ENCODE measurements around the gene PEAK1. TPM values are rescaled to one million over a fixed set of nuclear protein-coding genes. Genes with fewer than 3 reads are reported as not detected.

The PEAK1 gene
- total RNA-seq, 1 experiment from 2014 or later: 21.2 TPM

DNA sequence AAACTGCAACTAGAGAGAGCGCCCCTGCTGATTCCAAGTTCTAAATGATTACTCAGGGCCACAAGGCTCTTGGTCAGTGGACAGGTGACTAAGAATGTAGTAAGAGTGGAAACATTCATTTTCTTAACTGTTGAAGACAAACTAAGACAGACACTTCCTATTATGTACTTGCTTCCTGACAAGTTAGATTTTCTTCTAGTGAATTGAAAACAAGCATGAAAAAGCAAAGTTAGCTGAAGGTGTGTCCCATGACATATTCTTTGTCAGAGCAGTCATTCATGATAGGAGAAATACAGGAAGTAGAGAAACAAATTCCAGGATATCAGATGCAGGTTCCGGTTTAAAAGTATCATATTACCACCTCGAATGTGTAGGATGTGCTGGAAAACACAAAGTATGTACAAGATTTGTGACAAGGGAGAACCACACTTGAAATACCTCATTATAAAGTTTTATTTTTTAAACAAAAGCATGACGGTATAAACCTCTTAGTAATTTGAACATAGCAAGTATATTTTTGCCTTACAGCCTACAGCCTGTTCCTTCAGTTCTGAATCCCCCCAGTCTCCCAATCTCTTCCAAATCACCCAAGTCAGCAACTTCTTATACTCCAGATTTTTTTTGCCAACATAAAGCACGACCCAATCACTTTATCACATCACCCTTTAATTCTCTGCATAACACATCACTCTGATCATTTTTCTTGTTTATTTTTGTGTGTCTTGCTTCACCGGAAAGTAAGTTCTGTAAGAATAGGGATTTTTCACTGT, 355.2 kb downstream of the PEAK1 start:
- no peak overlapping the region for H2BK15ac ChIP-seq (ENCODE audit: low read depth, low read length)
- H3T11ph ChIP-seq (ENCODE audit: low read length): no peak overlapping the region
- H3K4me3 Mint-ChIP-seq: no peak overlapping the region
- H3K4ac ChIP-seq (ENCODE audit: low read depth, low read length): no peak overlapping the region
- H3K4me2 ChIP-seq (ENCODE audit: insufficient read depth, insufficient read length, low read length): no peak overlapping the region
- peaks cover 3% of the 10 kb centered on the region for H3K4me1 ChIP-seq (ENCODE audit: insufficient read depth, low read length)
- H3K9ac ChIP-seq (ENCODE audit: extremely low read depth, insufficient read length, low read length): no peak overlapping the region
- H3K14ac ChIP-seq (ENCODE audit: insufficient read depth, low read length): no peak overlapping the region
- peaks cover 35 to 45% of the 10 kb centered on the region in 2 experiments for H3K4me1 Mint-ChIP-seq
- DNase-seq: no peak
- no peak overlapping the region for H2BK120ac ChIP-seq (ENCODE audit: low read depth, low read length, poor library complexity, severe bottlenecking)
- TF ChIP-seq CTCF (conservative IDR thresholded peaks at IDR 0.05): no peak
- H3K27ac Mint-ChIP-seq: peak overlapping the region in 1 of 3 experiments; percentile 10; a peak in 2 of 7 replicates
- no peak overlapping the region for H4K91ac ChIP-seq (ENCODE audit: insufficient read length, low read depth, low read length)
- no peak overlapping the region for H2AK5ac ChIP-seq (ENCODE audit: insufficient read length, low read length)
- H2AFZ ChIP-seq (ENCODE audit: low read length): no peak overlapping the region
- peaks cover 14% of the 10 kb centered on the region; the same call in 1 of the 2 replicates for H3K79me2 ChIP-seq (ENCODE audit: insufficient read depth, low read length)
- H3K36me3 Mint-ChIP-seq (ENCODE audit: insufficient read depth in 1 of 3, low read depth in 3 of 3): peaks cover 2 to 8% (median 4%) of the 10 kb centered on the region in 3 experiments; a peak in 5 of 7 replicates
- no peaks in the 10 kb centered on the region for H3K9me3 Mint-ChIP-seq
- H3K23ac ChIP-seq (ENCODE audit: insufficient read length, low read depth, low read length): no peak overlapping the region
- H3K56ac ChIP-seq (ENCODE audit: insufficient read length, low read depth, low read length): no peak overlapping the region
- H4K8ac ChIP-seq (replicated peaks; ENCODE audit: insufficient read length, low read depth, low read length): no peak overlapping the region
- H3K79me1 ChIP-seq (ENCODE audit: insufficient read depth, low read depth, low read length, poor library complexity, severe bottlenecking): no peaks in the 10 kb centered on the region
- H3K23me2 ChIP-seq (ENCODE audit: insufficient read length, low read depth, low read length, poor library complexity, severe bottlenecking): peaks cover 2% of the 10 kb centered on the region
- H2BK5ac ChIP-seq (ENCODE audit: insufficient read length, low read length): no peak overlapping the region
- H4K20me1 ChIP-seq (ENCODE audit: control insufficient read depth, insufficient read depth, insufficient read length): no peaks in the 10 kb centered on the region
- H3K18ac ChIP-seq (ENCODE audit: insufficient read length, low read depth, low read length): no peak overlapping the region
- H4K5ac ChIP-seq (ENCODE audit: insufficient read length, low read depth, low read length): no peak overlapping the region
- no peak overlapping the region for H3K27ac ChIP-seq (ENCODE audit: insufficient read length, low read depth, low read length)
- no peaks in the 10 kb centered on the region for H3K27me3 ChIP-seq (ENCODE audit: insufficient read depth, low read length)
- no peaks in the 10 kb centered on the region for H3K9me3 ChIP-seq (ENCODE audit: control insufficient read depth, low read depth, low read length)
- no peaks in the 10 kb centered on the region; the same call in 1 of the 2 replicates for H3K27me3 Mint-ChIP-seq (ENCODE audit: low read depth)
- 100% methylated on average over 1 of the region's 6 CpGs for WGBS (ENCODE audit: extremely low coverage, insufficient read length, low lambda C conversion rate)
- H2BK20ac ChIP-seq (ENCODE audit: low read depth, low read length, poor library complexity, severe bottlenecking): no peak overlapping the region
- H2BK12ac ChIP-seq (ENCODE audit: insufficient read length, low read depth, low read length): no peak overlapping the region

Data from H9 (cell line).